Left cardiac atrium (tissue), 4 donors: Measurements from ENCODE around the gene SLC24A1. TPM values are rescaled to one million over a fixed set of nuclear protein-coding genes. Genes with fewer than 3 reads are reported as not detected.
"Not testable (repeated sequence)": the region's sequence is repeated elsewhere in the genome, so short reads cannot be mapped to it uniquely, and the experiment has no call there.

Experiments
- ATAC-seq, 2 donors: fragments of 200-7000 bp; cut with Tn5 transposase; one replicate each; pipeline ENCODE4 v1.9.1; 2020; ENCODE audit warnings: mild to moderate bottlenecking in 2 of 2, moderate library complexity in 2 of 2
- DNase-seq: peaks from one replicate; pipeline ENCODE4 v3.0.0-alpha.2; 2020
- intact Hi-C, 2 donors: fragments of 100-400 bp; cut with DNase I; formaldehyde crosslinking; loops; one replicate each; pipeline versions ENCODE4 v1.14.1 to v1.15.1; 2022 to 2023
- total RNA-seq, 2 donors: library from RNA; stranded (reverse); fragmentation: NEBNext Ultra II Directional; extraction: Animal tissue kit (Norgen Biotek cat#: 25700); gene quantifications; one replicate each; pipeline ENCODE4 v1.2.1, GENCODE V29; 2021
- donor health status: DM: no; HTN: yes; CAD: no.
- donor health status: DM: no; HTN: yes; CAD: no; lungs with severe emphysema.
- donor health status: DM: yes; HTN: yes; CAD: no.
- donor health status: Dilated cardiomyopathy.

SLC24A1 gene
- total RNA-seq, 2 donors from 2014 or later: 2.5 to 3.0 TPM

GRCh38 chr15:65612949-65613744, 8.6 kb upstream of the SLC24A1 start:
- ATAC-seq: no peak

GRCh38 chr15:65615887-65616286, 5.9 kb upstream of the SLC24A1 start:
- intact Hi-C loops, ATAC-seq, DNase-seq: not testable (repeated sequence)

More at GRCh38 chr15:65612949-65613744, 8.6 kb upstream of the SLC24A1 start:
- intact Hi-C loops: no loop called here
- DNase-seq: no peak

GRCh38 chr15:65618560-65619109, 3.1 kb upstream of the SLC24A1 start:
- intact Hi-C loops: no loop called here
- DNase-seq: no peak
- ATAC-seq: no peak

- ATAC-seq (no peak), DNase-seq (no peak)
- intact Hi-C loops: no loop called here
These were observed 2.0 kb upstream of the SLC24A1 start for GRCh38 chr15:65619626-65620290.

- intact Hi-C loops: no loop called here
- no peak for DNase-seq
- ATAC-seq: no peak
These were observed 905 bp upstream of the SLC24A1 start for GRCh38 chr15:65620833-65621232.

- DNase-seq (no peak), ATAC-seq (no peak)
- intact Hi-C loops: no loop called here
These were observed 1.4 kb downstream of the SLC24A1 start for GRCh38 chr15:65623103-65623502.

- intact Hi-C loops: no loop called here
- DNase-seq: no peak
- no peak for ATAC-seq
These were observed 5.1 kb downstream of the SLC24A1 start for GRCh38 chr15:65626856-65627255.

- intact Hi-C loops: no loop called here
- ATAC-seq (no peak), DNase-seq (no peak)
These were observed 7.8 kb downstream of the SLC24A1 start for GRCh38 chr15:65629548-65629947.

GRCh38 chr15:65630760-65631159, 9.0 kb downstream of the SLC24A1 start:
- DNase-seq: no peak
- intact Hi-C loops: no loop called here
- no peak for ATAC-seq

- intact Hi-C loops: no loop called here
- ATAC-seq (no peak), DNase-seq (no peak)
These were observed 9.8 kb downstream of the SLC24A1 start for GRCh38 chr15:65631503-65631902.

GRCh38 chr15:65632780-65633375, 11.1 kb downstream of the SLC24A1 start:
- intact Hi-C loops: no loop called here
- ATAC-seq (peak in 1 of 2 donors; percentile 70), DNase-seq (no peak)

GRCh38 chr15:65633752-65634151, 12.0 kb downstream of the SLC24A1 start:
- intact Hi-C loops: no loop called here

GRCh38 chr15:65634356-65634755, 12.6 kb downstream of the SLC24A1 start:
- ATAC-seq (no peak), DNase-seq (no peak)
- intact Hi-C loops: no loop called here

More at GRCh38 chr15:65633752-65634151, 12.0 kb downstream of the SLC24A1 start:
- no peak for DNase-seq
- ATAC-seq: no peak

- intact Hi-C loops: loop anchor here in 1 of 2 donors (2.0 kb wide), 1 partner anchor 219 kb away; no protein-coding TSS in a partner anchor
- ATAC-seq: peak in 1 of 2 donors; percentile 26
- DNase-seq: no peak
These were observed 16.4 kb downstream of the SLC24A1 start for GRCh38 chr15:65638109-65638508.

- DNase-seq (no peak), ATAC-seq (peak; percentile 77 to 83)
- intact Hi-C loops: loop anchor here in 1 of 2 donors (2.0 kb wide), 1 partner anchor 218 kb away; no protein-coding TSS in a partner anchor
These were observed 16.9 kb downstream of the SLC24A1 start for GRCh38 chr15:65638681-65639089.

GRCh38 chr15:65639509-65639908, 17.8 kb downstream of the SLC24A1 start:
- no peak for DNase-seq
- no peak for ATAC-seq
- intact Hi-C loops: loop anchor here in 1 of 2 donors (2.0 kb wide), 1 partner anchor 217 kb away; no protein-coding TSS in a partner anchor

- DNase-seq (no peak), ATAC-seq (no peak)
- intact Hi-C loops: no loop called here
These were observed 20.2 kb downstream of the SLC24A1 start for GRCh38 chr15:65641768-65642475.

- intact Hi-C loops: no loop called here
- DNase-seq: no peak
These were observed 20.9 kb downstream of the SLC24A1 start for GRCh38 chr15:65642594-65642993.

GRCh38 chr15:65644282-65644681, 22.5 kb downstream of the SLC24A1 start:
- DNase-seq (no peak), ATAC-seq (no peak)
- intact Hi-C loops: no loop called here

More at GRCh38 chr15:65642594-65642993, 20.9 kb downstream of the SLC24A1 start:
- ATAC-seq: no peak
